GM10847 (cell line): ENCODE measurements around the gene TRMT2A.

Source experiments
- POLR2A ChIP-seq: IDR thresholded peaks from 2 replicates; pipeline ENCODE4 v1.6.1; 2011; ENCODE audit not compliant: insufficient read length; ENCODE audit errors: extremely low read depth

TRMT2A gene

DNA sequence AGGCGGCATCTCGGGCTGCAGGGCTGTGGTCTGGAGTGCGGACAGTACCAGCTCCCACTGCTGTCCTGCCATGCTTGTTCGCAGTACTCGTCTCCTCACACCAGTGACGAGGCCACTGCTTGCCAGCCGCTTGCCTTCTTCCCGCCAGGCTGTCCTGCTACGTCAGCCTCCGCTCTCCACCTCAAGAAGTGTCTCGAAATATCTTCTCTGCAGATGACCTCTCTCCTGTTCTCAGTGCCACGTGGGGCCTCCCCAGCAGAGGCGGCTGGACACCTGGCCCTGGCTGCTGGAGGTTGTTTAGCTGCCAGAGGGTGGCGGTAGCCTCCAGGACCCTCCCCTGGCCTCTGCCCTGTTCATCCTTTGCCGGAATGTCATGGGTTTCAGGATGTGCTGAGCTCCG is 36.9 kb upstream of the TRMT2A start:
- TF ChIP-seq POLR2A: no peak

DNA sequence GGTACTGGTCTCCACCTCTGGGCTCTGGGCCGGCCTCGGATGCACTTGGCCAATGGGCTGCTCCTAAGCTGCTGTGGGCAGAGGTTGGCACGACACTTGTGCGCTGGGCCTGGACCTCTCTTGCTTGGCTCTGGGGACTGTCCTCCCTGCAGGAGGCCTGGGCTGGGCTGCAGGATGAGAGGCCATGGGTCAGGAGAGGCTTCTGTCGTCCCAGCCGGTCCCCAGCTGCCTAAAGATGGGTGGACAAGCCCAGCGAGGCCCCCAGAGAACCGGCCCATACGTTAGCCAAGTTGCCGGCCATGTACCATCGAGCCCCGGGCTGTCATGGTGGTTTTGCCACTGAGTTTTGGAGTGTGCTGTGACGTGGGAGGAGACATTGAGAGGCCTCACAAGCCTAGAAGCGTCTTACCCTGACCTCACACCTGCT is 35.5 kb upstream of the TRMT2A start:
- TF ChIP-seq POLR2A: no peak

GRCh38 chr22:20151276-20151588 is 34.2 kb upstream of the TRMT2A start:
- TF ChIP-seq POLR2A: no peak

GRCh38 chr22:20150381-20151275 is 33.6 kb upstream of the TRMT2A start, which contains the start of gene CCDC188:
TSS of gene CCDC188 (minus strand) at chr22:20151055. CDS start at chr22:20150986, 69 bp downstream.
- no peak for TF ChIP-seq POLR2A

- TF ChIP-seq POLR2A: no peak
These were observed 32.5 kb upstream of the TRMT2A start for GRCh38 chr22:20149257-20150250.

GRCh38 chr22:20148414-20148813 is 31.4 kb upstream of the TRMT2A start:
- no peak for TF ChIP-seq POLR2A

DNA sequence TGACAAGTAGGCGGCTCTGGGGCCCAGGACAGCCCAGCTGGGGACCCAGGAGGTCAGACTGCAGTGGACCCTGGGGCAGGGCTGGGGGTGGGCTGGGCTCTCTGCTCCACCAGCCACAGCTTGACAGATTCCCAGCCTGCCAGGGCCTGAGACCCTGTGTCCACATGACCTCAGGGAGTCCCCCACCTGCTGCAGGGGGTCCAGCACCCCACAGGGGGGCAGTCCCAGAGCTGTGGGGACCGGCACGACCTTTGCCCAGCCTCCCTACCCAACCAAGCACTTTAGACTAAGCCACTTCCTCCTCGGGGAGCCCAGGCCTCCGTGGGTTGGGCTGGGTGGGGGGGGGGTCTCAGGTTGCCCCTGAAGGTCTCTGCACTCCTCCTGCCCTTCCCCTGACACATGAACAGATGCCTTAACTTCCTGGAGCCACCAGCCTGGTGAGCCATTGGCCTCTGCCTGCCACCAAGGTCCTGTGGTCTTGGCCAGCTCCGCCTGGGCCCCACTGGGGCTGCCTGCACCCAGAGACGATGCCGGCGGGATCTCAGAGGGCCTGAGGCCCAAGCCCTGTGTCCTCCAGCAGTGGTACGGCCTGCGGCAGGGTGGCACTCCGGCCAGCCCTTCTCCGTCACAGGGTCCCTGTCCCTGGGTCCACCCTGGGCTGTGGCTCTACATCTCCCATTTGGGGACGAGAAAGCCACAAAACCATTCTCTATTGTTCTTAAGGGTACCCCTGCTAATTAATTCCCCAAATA is 30.4 kb upstream of the TRMT2A start:
- no peak for TF ChIP-seq POLR2A

- no peak for TF ChIP-seq POLR2A
These were observed 29.8 kb upstream of the TRMT2A start for GRCh38 chr22:20146777-20147176.

GRCh38 chr22:20145832-20146223 is 28.8 kb upstream of the TRMT2A start:
- no peak for TF ChIP-seq POLR2A

- no peak for TF ChIP-seq POLR2A
These were observed 28.3 kb upstream of the TRMT2A start for GRCh38 chr22:20145206-20145831.

DNA sequence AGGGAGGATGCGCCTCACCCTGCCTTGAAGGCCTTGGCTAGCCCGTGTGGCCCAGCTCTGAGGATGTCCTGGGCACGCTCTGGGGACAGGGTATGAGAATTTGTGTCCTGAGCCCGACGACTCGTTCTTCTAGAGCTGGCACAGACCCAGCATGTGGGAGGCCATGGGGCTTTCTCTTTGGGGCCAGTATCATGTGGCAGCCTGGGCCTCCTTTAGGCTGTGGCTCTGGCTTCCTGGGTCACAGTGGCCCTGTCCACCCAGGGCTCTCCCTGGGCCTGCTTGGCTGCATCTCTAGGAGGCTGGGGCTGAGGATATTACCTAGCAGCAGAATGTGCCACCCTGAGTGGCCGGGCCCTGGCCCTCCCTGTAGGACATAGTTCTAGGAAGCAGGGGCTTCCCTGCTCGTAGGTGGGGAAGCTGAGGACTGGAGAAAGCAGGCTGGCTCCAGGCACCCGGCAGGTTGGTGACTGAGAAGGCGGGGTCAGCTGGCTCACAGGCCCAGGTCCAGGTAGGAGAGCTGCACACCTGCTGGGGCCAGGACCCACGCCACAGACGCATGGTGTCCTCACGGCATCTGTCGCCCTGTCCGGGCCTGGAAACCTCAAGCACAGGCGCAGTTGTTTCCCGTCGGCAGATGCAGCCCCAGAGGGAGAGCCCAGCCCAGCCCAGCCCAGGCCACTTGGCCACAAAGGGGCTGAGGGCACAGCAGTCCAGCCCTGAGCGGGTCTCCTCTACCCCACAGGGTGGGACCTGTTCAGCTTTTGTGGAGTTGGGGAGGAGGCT is 27.0 kb upstream of the TRMT2A start:
- no peak for TF ChIP-seq POLR2A

DNA sequence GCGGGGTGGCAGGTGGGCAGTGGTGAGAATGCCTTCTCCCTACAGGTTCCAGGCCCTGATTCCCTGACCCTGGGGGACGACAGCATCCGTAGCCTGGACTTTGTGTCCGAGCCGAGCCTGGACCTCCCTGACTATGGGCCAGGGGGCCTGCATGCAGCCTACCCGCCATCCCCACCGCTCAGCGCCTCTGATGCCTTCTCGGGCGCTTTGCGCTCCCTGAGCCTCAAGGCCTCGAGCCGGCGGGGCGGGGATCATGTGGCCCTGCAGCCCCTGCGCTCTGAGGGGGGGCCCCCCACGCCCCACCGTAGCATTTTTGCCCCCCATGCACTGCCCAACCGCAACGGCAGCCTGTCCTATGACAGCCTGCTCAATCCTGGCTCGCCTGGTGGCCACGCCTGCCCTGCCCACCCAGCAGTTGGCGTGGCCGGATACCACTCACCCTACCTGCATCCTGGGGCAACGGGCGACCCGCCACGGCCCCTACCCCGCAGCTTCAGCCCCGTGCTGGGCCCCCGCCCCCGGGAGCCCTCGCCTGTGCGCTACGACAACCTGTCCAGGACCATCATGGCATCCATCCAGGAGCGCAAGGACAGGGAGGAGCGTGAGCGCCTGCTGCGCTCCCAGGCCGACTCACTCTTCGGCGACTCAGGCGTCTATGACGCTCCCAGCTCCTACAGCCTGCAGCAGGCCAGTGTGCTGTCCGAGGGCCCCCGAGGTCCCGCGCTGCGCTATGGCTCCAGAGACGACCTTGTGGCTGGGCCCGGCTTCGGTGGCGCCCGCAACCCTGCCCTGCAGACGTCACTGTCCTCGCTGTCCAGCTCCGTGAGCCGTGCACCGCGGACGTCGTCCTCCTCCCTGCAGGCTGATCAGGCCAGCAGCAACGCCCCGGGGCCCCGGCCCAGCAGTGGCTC is 25.9 kb upstream of the TRMT2A start:
- TF ChIP-seq POLR2A: no peak

DNA sequence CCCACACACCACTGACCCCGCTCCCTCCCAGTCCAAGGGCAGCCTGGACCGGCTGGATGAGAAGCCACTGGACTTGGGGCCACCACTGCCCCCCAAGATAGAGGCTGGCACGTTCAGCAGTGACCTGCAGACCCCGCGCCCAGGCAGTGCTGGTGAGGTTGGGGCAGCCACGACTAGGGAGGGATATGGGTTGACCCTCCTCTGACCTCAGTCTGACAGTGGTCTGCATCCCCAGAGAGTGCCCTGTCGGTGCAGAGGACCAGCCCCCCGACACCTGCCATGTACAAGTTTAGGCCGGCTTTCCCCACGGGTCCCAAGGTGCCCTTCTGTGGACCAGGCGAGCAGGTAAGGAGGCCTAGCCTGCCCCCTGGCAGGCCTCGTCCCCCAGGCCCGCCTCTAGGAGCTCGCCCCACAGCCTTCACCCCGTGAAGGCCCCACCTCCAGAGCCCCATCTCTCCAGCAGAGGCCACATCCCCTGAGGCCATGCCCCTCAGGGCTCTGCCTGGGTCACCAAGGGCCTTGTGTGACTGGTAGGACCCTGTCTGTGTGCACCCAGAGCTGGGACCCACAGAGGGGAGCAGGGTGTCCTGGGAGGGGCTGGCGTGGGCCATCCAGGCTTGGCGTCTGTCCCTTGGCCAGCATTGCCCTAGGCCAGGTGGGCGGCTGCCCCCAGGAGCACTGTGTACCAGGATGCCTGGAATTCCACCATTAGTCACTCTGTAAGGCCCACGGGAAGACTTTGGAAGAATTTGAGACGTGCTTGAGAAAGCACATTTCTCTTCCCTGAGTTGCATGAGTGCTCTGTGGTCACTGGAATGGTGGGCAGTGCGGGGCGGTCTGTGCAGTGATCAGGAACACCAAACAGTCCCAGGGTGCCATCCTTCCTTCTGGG is 24.4 kb upstream of the TRMT2A start:
- no peak for TF ChIP-seq POLR2A
